Fibroblast of skin of abdomen (primary cell): ENCODE measurements around the gene SRM.

Experiments
- DNase-seq: peaks from one replicate; pipeline ENCODE4 v3.0.0-alpha.2; 2013

The SRM gene

DNA sequence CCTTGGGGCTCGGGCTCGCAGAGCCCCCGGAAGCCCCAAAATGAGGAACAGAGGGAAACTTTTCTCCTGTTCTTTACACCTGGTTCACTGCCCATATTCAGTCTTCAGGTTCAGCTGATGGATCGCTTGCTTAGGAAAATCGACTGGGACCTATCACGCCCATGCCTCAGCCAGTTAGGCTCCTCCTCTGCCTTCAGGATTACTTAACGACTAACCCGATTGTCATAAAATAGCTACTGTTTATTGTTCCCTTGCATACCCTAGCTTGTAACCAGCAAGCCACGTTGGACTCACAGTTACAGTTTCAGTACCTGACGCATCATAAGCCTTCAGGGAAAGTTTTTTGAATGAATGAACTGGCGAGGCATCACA, 46.7 kb downstream of the SRM start:
- DNase-seq: no peak

DNA sequence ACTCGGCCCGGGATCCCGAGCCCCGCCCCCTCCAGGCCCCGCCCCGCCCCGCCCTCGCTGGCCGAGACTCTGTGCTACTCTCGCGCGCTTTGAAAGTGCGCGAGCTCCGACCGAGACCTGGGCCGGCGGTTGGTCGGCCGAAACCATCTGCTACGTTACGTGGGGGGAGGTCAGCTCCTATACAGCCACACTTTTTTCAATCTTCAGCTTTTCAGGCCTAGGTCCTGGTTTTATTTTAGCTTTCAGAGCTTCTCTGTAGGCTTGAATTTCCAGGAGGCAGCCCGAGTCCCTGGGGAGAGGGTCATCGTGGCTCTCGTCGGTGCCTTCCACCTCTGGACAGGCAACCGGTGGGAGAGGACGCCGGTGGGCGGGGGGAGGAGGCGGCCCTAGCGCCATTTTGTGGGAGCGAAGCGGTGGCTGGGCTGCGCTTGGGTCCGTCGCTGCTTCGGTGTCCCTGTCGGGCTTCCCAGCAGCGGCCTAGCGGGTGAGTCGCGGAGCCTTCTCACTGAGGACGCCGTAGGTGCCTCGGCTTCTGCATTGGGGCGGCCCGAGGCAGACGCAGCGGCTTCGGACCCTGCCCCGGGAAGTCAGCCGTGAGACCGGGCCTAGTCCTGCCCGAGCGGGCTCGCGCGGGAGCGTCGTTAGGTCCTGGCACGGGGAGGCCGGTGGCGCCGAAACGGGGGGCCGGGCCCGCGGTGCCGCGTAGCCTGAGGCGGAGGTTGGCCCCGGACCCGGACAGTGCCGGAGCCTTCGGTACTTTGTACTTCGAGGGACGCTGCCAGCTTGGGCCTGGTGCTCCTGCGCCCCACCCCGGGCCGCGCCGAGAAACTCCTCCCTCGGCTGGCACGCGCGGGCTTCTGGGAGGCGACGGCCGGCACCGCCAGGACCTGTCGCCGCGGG, 47.3 kb downstream of the SRM start, which contains the start of gene TARDBP:
TARDBP (plus strand) TSS at position 395 of the 900 bp plus-strand sequence. CDS start 1,074 bp downstream, outside the sequence.
- DNase-seq: peak; percentile 91
